GM12878 (cell line): Measurements from ENCODE around the gene DDX27. TPM values are rescaled to one million over a fixed set of nuclear protein-coding genes. Genes with fewer than 3 reads are reported as not detected.

ENCODE experiments used
- ATAC-seq: fragments of 200-7000 bp; cut with Tn5 transposase; 3 replicates; pipeline ENCODE4 v1.9.1; 2020; ENCODE audit warnings: mild to moderate bottlenecking, moderate library complexity
- BruUV-seq: library from RNA; stranded (reverse); fragments of 400-500 nt; replicated peaks from 2 replicates; lab custom pipeline; 2021; lab: Mats Ljungman, UMichigan
- CTCF ChIA-PET: fragments of 300-600 bp; sonication (Branson Sonifier 250); formaldehyde crosslinking; extraction: SDS; loops from one replicate; lab custom pipeline; 2021; ENCODE audit warnings: inconsistent platforms; lab: Yijun Ruan, JAX
- POLR2A ChIA-PET: fragments of 350-600 bp; formaldehyde crosslinking; extraction: SDS; loops from one replicate; lab custom pipeline; 2021; ENCODE audit warnings: inconsistent platforms; lab: Charles Lee
- RAD21 ChIA-PET: fragments of 300-600 bp; sonication (Branson Sonifier 250); formaldehyde crosslinking; loops from one replicate; lab custom pipeline; 2023; ENCODE audit warnings: antibody characterized with exemption; ENCODE audit not compliant: unreplicated experiment; lab: Charles Lee
- SMC1A ChIA-PET: fragments of 300-600 bp; sonication (Branson Sonifier 250); formaldehyde crosslinking; loops from one replicate; lab custom pipeline; 2023; ENCODE audit not compliant: unreplicated experiment, uncharacterized antibody; lab: Charles Lee
- DNase-seq: peaks from one replicate; pipeline ENCODE4 v3.0.0-alpha.2; 2011; ENCODE audit warnings: low read depth, low spot score
- FAIRE-seq: peaks from 3 replicates; lab custom pipeline; 2011; peaks lifted over from hg19 to GRCh38; lab: Jason Lieb, UNC
- H2AFZ ChIP-seq: 2 replicates; pipeline ENCODE4 v1.6.0; 2011; ENCODE audit warnings: low read depth, low read length, control low read depth; ENCODE audit not compliant: control insufficient read depth
- H3K27ac ChIP-seq: 2 replicates; pipeline ENCODE4 v1.5.1; 2011; ENCODE audit warnings: control low read depth; ENCODE audit not compliant: control insufficient read depth, insufficient read depth
- H3K27me3 ChIP-seq, 2 experiments: replicated peaks in 1 of 2; 2 replicates each; pipeline versions ENCODE4 v1.6.0 to v1.6.1; 2011; ENCODE audit warnings: low read length in 1 of 2; ENCODE audit not compliant: control insufficient read depth in 2 of 2, insufficient read depth in 2 of 2
- H3K36me3 ChIP-seq, 2 experiments: 2 replicates each; pipeline ENCODE4 v1.5.1; 2011; ENCODE audit warnings: low read length in 1 of 2; ENCODE audit not compliant: control insufficient read depth in 2 of 2, insufficient read depth in 2 of 2
- H3K4me1 ChIP-seq: 2 replicates; pipeline ENCODE4 v1.6.1; 2011; ENCODE audit warnings: mild to moderate bottlenecking, low read length, moderate library complexity, mixed read lengths; ENCODE audit not compliant: control insufficient read depth, insufficient read depth
- H3K4me2 ChIP-seq: 2 replicates; pipeline ENCODE4 v1.6.0; 2011; ENCODE audit warnings: control low read depth; ENCODE audit not compliant: control insufficient read depth, insufficient read depth
- H3K4me3 ChIP-seq: fragments of 200-600 bp; sonication (generic); 2 replicates; pipeline ENCODE4 v1.5.1; 2016
- H3K79me2 ChIP-seq: 2 replicates; pipeline ENCODE4 v1.6.0; 2011; ENCODE audit warnings: low read length; ENCODE audit not compliant: control insufficient read depth, insufficient read depth
- H3K9ac ChIP-seq: 2 replicates; pipeline ENCODE4 v1.8.0; 2011; ENCODE audit warnings: low read length, control low read depth, mixed read lengths; ENCODE audit not compliant: control insufficient read depth, insufficient read depth
- H3K9me3 ChIP-seq: replicated peaks from 3 replicates; pipeline ENCODE4 v1.5.1; 2011; ENCODE audit warnings: mild to moderate bottlenecking, low read length; ENCODE audit not compliant: control insufficient read depth, insufficient read depth
- H4K20me1 ChIP-seq: 2 replicates; pipeline ENCODE4 v1.6.0; 2011; ENCODE audit not compliant: control insufficient read depth, insufficient read depth
- CBX5 ChIP-seq: sonication (generic); IDR thresholded peaks from 2 replicates; pipeline ENCODE4 v1.6.1; 2016; ENCODE audit warnings: low read depth, moderate library complexity, mild to moderate bottlenecking, inconsistent platforms
- CREB1 ChIP-seq: IDR thresholded peaks from 2 replicates; pipeline ENCODE4 v1.6.1; 2012; ENCODE audit warnings: low read depth, mild to moderate bottlenecking, inconsistent platforms
- EP300 ChIP-seq, 2 experiments: fragments of 150-350 bp in 1 of 2; IDR thresholded peaks; 2 replicates each; pipeline ENCODE4 v1.6.1; 2011 to 2012; ENCODE audit warnings: low read depth in 2 of 2, low read length in 2 of 2, borderline replicate concordance in 1 of 2, improper control_type of control experiment in 1 of 2, inconsistent platforms in 1 of 2; ENCODE audit not compliant: control insufficient read depth in 1 of 2
- EZH2 ChIP-seq: IDR thresholded peaks from 2 replicates; pipeline ENCODE4 v1.6.1; 2012; ENCODE audit warnings: low read depth, mild to moderate bottlenecking, control low read depth, inconsistent platforms, low read length, borderline replicate concordance; ENCODE audit not compliant: control insufficient read depth
- FOS ChIP-seq: IDR thresholded peaks from 3 replicates; pipeline ENCODE4 v1.6.1; 2011; ENCODE audit warnings: borderline replicate concordance; ENCODE audit not compliant: insufficient read length; ENCODE audit errors: extremely low read depth
- KDM1A ChIP-seq: fragments of 200-600 bp; sonication (generic); IDR thresholded peaks from 2 replicates; pipeline ENCODE4 v1.6.1; 2016; ENCODE audit warnings: borderline replicate concordance
- MEF2B ChIP-seq: fragments of 450-650 bp; IDR thresholded peaks from 2 replicates; pipeline ENCODE4 v1.6.1; 2018; ENCODE audit warnings: mild to moderate bottlenecking, moderate library complexity; ENCODE audit not compliant: partially characterized antibody, poor library complexity, severe bottlenecking
- NFYB ChIP-seq: IDR thresholded peaks from 2 replicates; pipeline ENCODE4 v1.6.1; 2011; ENCODE audit warnings: low read depth, mild to moderate bottlenecking, low read length, improper control_type of control experiment, moderate library complexity; ENCODE audit not compliant: insufficient read depth
- NR2C1 ChIP-seq: fragments of 450-650 bp; IDR thresholded peaks from 2 replicates; pipeline ENCODE4 v1.6.1; 2017; ENCODE audit warnings: antibody characterized with exemption, mild to moderate bottlenecking, moderate library complexity
- RAD21 ChIP-seq: IDR thresholded peaks from 2 replicates; pipeline ENCODE4 v1.6.1; 2011; ENCODE audit warnings: mild to moderate bottlenecking, low read depth, low read length, moderate library complexity; ENCODE audit not compliant: insufficient read depth
- SMAD1 ChIP-seq: fragments of 450-650 bp; IDR thresholded peaks from 2 replicates; pipeline ENCODE4 v1.6.1; 2018; ENCODE audit warnings: mild to moderate bottlenecking, low read depth; ENCODE audit not compliant: partially characterized antibody
- SMAD5 ChIP-seq: IDR thresholded peaks from 2 replicates; pipeline ENCODE4 v1.6.1; 2016; ENCODE audit warnings: antibody characterized with exemption, low read depth
- SMC3 ChIP-seq: IDR thresholded peaks from 2 replicates; pipeline ENCODE4 v1.6.1; 2011; ENCODE audit warnings: low read length, improper control_type of control experiment, borderline replicate concordance
- TCF7 ChIP-seq: IDR thresholded peaks from 2 replicates; pipeline ENCODE4 v1.6.1; 2014; ENCODE audit warnings: antibody characterized with exemption, borderline replicate concordance
- YBX1 ChIP-seq: fragments of 450-650 bp; IDR thresholded peaks from 2 replicates; pipeline ENCODE4 v1.6.1; 2016; ENCODE audit warnings: antibody characterized with exemption
- YY1 ChIP-seq: IDR thresholded peaks from 2 replicates; pipeline ENCODE4 v1.6.1; 2011; ENCODE audit warnings: low read depth, mild to moderate bottlenecking, low read length
- ZBTB33 ChIP-seq: fragments of 450-650 bp; IDR thresholded peaks from 2 replicates; pipeline ENCODE4 v1.6.1; 2017; ENCODE audit warnings: mild to moderate bottlenecking
- ZBTB4 ChIP-seq: fragments of 450-650 bp; formaldehyde crosslinking; IDR thresholded peaks from 2 replicates; pipeline ENCODE4 v1.4.0; 2022; ENCODE audit warnings: mild to moderate bottlenecking, moderate library complexity
- WGBS: methylation state at CpG from one replicate; pipeline ENCODE4 v1.1.6; 2016; ENCODE audit warnings: low lambda C conversion rate; ENCODE audit not compliant: insufficient replicate concordance, insufficient coverage; ENCODE audit errors: missing lambda C conversion rate; 5-methylcytosine and 5-hydroxymethylcytosine counted together
- in situ Hi-C: fragments of 300-500 bp; cut with MboI; formaldehyde crosslinking; loops from 9 replicates; pipeline ENCODE4 v1.14.3; 2018; ENCODE audit warnings: mixed read lengths
- intact Hi-C: fragments of 100-400 bp; cut with micrococcal nuclease; formaldehyde crosslinking; loops from one replicate; pipeline ENCODE4 v1.14.2; 2022; ENCODE audit not compliant: unreplicated experiment
- polyA plus RNA-seq, 11 experiments: library from polyadenylated mRNA; depleted of rRNA in 4 of 11; unstranded in 6 of 11; stranded (reverse) in 5 of 11; fragments of >200 nt; fragmentation: Nextera tagmentation in 4 of 11; fragmentation: Illumina TruSeq in 1 of 11; extraction: Ambion mirVana in 4 of 11; extraction: Trizol in 1 of 11; gene quantifications; 1 replicate in 1 of 11; 2 replicates in 10 of 11; pipeline versions ENCODE4 v1.2.1 to v1.2.3, GENCODE V29; 2011 to 2016; ENCODE audit warnings: inconsistent platforms in 2 of 11, missing spikeins in 2 of 11, low read depth in 1 of 11
- total RNA-seq, 4 experiments: library from RNA; depleted of rRNA in 3 of 4; stranded (reverse); fragments of >200 nt in 3 of 4; fragmentation: Illumina TruSeq in 1 of 4; extraction: Trizol in 1 of 4; gene quantifications; 2 replicates each; pipeline versions ENCODE4 v1.2.1 to v1.2.3, GENCODE V29; 2013 to 2021

Gene DDX27
- total and polyA plus RNA-seq, 10 of the 15 experiments (the other 5 are each of a cell fraction or from before 2014, with no cell fraction given): 19.8 to 78.8 (median 54.9) TPM

- intact Hi-C loops: no loop called here
- H4K20me1 ChIP-seq: peaks cover 5% of the 10 kb centered on the region; the same call in 1 of the 2 replicates
- RAD21 ChIA-PET: no interaction called here
- H3K27ac ChIP-seq: no peak overlapping the region
- peaks cover 18% of the 10 kb centered on the region for H3K79me2 ChIP-seq
- no peak for FAIRE-seq
- BruUV-seq: no TSS peak
- 96% methylated on average over 3 of the region's 3 CpGs for WGBS
- H3K36me3 ChIP-seq: peaks cover 24 to 48% of the 10 kb centered on the region in 2 experiments
- in situ Hi-C loops: no loop called here
- H3K9me3 ChIP-seq: no peaks in the 10 kb centered on the region
- no peak for TF ChIP-seq SMAD1
- no peak for TF ChIP-seq CREB1
- TF ChIP-seq NFYB: no peak
- TF ChIP-seq NR2C1: no peak
- TF ChIP-seq FOS: no peak
- no peak for TF ChIP-seq SMAD5
- no peak for TF ChIP-seq YY1
- TF ChIP-seq EP300 (IDR thresholded peaks at IDR 0.05; ENCODE audit: borderline replicate concordance in 1 of 2, control insufficient read depth in 1 of 2, low read depth in 2 of 2, low read length in 2 of 2): no peak
- no peak for TF ChIP-seq MEF2B
- no peak for TF ChIP-seq TCF7
- TF ChIP-seq CBX5: no peak
- no peak for TF ChIP-seq ZBTB33
- TF ChIP-seq KDM1A: no peak
- TF ChIP-seq SMC3: no peak
- TF ChIP-seq EZH2: no peak
- no peak for TF ChIP-seq RAD21
- TF ChIP-seq YBX1: no peak
- no peak for TF ChIP-seq ZBTB4 (CRISPR knock-in tag)
- TF ChIP-seq, all 136 proteins: peak for 0
- Histone ChIP-seq H2AFZ (no peak overlapping the region), H3K9ac (no peak overlapping the region), H3K4me3 (no peak overlapping the region), H3K4me2 (no peak overlapping the region), H3K27me3 (no peaks in the 10 kb centered on the region), H3K4me1 (no peaks in the 10 kb centered on the region)
- no peak for ATAC-seq
- ChIA-PET CTCF (interaction anchor here (3.1 kb wide), 1 partner anchor 15 kb away, joined by 17 read pairs; no protein-coding TSS in a partner anchor), POLR2A (interaction anchor here (1.4 kb wide), 1 partner anchor 37 kb away, joined by 6 read pairs; no protein-coding TSS in a partner anchor), SMC1A (interaction anchor here (1.0 kb wide), 1 partner anchor 9 kb away, joined by 3 read pairs; no protein-coding TSS in a partner anchor)
- no peak for DNase-seq
These were observed 42.0 kb downstream of the DDX27 start for GRCh38 chr20:49261173-49261572.
